Daoy (cell line): ENCODE measurements around the gene BOLA2B. TPM values are rescaled to one million over a fixed set of nuclear protein-coding genes. Genes with fewer than 3 reads are reported as not detected.
"Not testable (repeated sequence)": the region's sequence is repeated elsewhere in the genome, so short reads cannot be mapped to it uniquely, and the experiment has no call there.

Experiments
- DNase-seq: peaks from one replicate; pipeline ENCODE4 v3.0.0-alpha.2; 2015; ENCODE audit warnings: low read depth
- total RNA-seq: library from RNA; depleted of rRNA; stranded (reverse); fragments of >200 nt; shearing (Covaris generic); gene quantifications from 2 replicates; pipeline ENCODE4 v1.2.3, GENCODE V29; 2014; rRNA removed

BOLA2B gene
- total RNA-seq = 1,051 and 1,320 TPM in 2 replicates

DNA sequence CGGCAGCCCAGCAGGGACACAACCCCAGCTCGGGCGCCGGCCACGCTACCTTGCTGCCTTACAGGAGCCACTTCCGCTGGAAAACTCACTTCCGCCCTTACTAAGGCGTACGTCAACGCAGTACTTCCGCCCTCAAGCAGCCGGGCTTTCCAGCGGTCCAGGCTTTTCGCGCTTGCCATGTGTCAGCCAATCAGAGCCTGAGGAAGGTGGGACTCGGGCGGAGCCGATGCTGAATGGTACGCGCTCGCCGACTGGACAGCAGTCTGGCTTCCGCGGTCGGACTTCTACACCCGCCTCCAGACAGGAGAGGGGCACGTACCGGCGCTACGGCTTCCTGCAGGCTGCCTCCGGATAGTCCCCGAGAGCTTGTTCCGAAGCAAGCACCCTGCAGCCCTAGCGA lies at the start of gene BOLA2B, which contains the start of gene SLX1A:
TSS of gene BOLA2B (minus strand) at position 52 of the 400 bp plus-strand sequence. CDS start 71 bp downstream, outside the sequence.
TSS of gene SLX1A (plus strand) at position 261 of the 400 bp plus-strand sequence. CDS start 210 bp downstream, outside the sequence.
- not testable (repeated sequence) for DNase-seq

DNA sequence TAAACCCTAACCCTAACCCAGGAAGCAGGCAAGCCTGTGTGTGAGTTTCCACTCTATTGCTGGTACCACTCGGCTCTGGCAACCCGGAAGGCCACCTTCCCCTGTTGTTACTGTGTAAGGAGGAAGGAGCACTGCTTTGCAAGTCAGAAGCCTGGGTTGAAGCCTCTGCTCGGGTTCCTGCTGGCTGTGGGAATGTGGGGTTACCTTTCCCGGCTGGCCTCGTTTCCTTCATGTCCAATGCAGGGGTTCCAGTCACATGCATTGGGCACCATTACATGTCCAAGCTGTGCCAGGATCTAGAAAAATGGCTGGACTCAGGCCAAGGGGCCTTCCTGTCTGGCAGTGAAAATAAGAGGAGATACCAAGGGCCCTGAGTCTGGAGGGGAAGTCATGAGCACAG lies 23.6 kb upstream of the BOLA2B start:
- DNase-seq = not testable (repeated sequence)

DNA sequence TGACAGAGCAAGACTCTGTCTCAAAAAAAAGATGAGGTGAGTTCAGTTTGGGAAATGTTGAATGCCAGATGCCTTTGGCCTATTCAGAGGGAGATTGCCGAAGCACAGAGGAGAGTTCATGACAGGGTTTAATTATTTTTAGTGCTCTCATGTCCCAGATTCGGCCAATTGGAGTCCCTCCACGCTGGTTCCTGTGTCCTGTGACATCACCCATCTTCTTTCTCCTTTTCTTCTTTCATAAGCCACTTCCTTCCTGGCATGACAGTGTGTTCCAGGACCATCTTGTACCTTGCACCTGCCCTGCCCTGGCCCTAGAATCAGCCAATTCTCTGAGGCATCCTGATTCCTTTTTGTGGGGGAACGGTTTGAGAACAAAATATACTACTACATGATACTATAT lies 17.9 kb upstream of the BOLA2B start:
- DNase-seq = not testable (repeated sequence)

DNA sequence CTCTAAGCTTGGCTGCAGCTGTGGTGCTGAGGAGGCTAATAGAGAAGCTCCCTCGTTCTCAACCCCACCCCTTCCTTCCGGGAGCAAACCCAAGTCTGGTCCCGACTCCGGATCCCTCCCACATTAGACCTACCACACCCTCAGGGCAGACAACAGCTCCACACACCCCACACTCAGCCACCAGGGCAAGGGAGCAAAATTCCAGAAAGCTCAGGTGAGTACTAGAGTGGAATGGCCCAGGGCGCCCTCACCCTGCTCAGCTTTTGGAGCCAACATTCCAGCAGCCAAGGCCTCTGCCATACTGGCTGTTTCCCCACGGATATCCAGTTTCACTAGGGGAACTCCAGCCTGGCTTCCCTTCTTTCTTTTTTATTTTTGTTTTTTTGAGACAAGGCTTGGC lies 15.6 kb upstream of the BOLA2B start:
- DNase-seq = not testable (repeated sequence)

DNA sequence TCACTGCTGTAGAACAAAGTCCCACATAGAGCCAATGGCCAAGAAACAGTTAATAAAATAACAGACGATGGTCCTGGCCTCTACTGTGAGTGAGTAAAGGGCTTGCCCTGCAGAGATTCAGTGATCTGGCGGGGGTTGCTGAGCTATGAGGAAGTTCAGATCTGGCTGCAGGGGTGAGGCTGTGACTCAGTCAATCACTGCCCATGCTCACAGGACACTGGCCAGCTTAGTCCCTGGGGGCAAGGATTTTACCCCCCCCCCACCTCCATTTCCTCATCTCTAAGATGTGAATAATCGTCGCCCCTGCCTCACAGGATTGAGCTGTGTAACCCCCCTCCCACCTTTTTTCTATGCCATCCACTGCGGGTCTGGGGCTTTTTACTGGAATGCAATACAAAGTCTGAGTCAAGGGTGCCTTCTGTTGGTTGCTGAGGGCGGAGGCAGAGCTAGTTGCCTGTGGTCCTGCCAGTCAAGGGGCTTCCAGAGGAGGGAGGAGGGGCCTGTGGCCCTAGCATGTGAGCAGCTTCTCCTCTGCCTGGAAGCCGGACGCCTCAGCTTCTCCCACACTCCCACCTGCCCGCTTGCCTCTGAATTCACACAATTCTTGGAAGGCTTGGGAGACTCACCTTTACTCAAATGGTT lies 13.7 kb upstream of the BOLA2B start:
- DNase-seq = not testable (repeated sequence)

DNA sequence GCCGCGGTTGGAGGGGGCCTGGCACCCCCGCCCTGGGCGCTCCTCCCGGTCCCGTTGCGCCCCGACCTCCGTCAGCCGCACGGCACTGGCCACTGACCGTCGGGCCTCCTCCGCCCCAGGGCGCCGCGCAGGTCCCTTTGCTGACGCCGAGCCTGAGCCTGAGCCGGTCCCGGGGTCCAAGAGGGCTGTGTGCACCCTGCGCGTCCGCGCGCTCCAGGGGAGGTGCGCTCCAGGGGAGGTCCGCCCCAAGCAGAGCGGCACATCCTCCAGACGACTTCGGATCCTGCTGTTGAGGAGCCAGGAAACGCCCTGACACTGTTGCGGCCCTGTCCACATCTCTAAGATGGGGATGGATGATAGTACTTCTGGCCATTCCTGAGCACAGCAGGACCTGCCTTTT lies 12.8 kb upstream of the BOLA2B start:
- not testable (repeated sequence) for DNase-seq

DNA sequence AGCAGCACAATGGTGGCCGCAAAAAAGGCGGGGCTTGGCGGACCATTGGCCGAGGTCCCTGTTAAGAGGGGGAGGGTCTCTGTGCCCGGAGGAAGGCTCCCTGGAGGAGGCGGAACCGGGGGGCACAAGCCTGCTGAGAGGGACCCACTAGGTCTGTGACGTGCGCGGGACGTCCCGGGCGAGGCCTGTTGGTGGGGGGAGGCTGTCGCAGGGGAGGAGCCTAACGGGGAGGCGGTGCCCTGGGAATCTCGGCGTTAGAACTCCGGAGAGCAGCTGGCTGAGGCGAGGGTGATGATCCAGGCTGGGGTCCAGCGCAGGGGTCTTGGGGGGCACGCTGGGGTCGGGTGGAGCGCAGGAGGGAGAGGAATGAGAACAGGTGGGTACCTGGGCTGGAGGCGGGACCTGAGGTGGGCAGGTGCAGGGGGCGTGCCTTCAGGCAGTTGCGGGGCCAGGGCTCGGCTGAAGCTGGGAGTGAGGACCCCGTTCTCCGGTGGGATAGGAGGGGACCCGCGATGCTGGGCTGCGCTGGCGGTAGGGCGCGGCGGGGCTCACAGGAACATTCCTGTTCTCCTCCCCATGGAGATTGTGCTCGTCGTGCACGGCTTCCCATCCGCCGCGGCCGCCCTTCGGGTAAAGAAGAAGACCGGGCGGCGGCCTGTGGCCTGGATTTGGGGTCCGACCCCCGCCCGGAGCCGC lies 12.2 kb upstream of the BOLA2B start:
- not testable (repeated sequence) for DNase-seq

DNA sequence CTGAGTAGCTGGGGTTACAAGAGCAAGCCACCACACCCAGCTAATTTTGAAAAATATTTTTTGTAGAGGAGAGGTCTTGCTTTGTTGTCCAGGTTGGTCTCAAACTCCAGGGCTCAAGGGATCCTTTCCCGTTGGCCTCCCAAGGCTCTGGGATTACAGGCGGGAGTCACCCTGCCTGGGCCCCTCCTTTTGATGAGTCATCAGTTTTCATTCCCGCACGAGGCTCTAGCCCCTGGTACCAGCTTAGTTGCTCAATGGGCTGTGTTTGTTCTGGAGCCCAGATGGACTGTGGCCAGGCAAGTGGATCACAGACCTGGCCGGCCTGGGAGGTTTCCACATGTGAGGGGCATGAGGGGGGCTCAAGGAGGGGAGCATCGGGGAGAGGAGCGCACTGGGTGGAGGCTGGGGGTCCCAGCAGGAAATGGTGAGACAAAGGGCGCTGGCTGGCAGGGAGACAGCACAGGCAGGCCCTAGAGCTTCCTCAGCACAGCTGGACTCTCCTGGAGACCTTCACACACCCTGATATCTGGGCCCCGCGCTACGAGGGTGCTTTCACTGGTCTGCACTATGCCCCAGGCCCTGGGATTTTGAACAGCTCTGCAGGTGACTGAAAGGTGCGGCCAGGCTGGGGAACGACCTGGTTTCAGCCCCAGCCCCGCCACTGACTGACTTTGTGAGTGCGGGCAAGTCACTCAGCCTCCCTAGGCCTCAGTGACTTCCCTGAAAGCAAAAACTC lies 6.3 kb upstream of the BOLA2B start:
- DNase-seq = not testable (repeated sequence)

DNA sequence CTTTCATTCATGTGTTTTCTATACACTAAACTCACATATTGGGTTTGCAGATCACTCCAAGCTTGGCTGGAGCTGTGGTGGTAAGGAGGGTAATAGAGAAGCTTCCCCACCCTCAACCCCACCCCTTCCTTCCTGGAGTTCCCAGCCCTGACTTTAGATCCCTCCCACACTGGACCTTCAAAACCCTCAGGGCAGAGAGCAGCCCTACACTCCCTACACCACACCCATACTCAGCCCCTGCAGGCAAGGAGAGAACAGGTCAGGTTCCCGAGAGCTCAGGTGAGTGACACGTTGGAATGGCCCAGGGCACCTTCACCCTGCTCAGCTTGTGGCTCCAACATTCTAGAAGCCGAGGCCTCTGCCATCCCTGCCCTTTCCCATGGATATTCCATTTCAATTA lies 5.6 kb upstream of the BOLA2B start, which contains the start of gene SULT1A3:
TSS of gene SULT1A3 (plus strand) at position 207 of the 400 bp plus-strand sequence. CDS start 1,474 bp downstream, outside the sequence.
- not testable (repeated sequence) for DNase-seq

DNA sequence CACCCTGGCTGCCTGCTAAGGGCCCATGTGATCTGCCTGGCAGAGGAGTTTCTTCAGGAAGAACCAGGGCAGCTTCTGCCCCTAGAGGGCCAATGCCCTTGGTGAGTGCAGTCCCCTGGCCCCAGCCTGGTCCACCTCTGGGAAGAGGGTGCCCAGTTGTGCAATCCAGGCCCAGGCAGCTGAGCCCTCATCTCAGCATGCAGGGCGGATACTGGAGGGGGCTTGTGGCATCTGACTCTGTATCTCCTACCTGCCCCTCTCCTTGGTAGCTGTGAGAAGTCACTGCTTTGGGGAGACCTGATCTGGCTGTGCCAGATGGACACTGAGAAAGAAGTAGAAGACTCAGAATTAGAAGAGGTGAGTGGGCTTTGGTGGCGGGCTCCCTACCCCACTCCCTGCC lies 3.5 kb upstream of the BOLA2B start:
- DNase-seq = not testable (repeated sequence)

DNA sequence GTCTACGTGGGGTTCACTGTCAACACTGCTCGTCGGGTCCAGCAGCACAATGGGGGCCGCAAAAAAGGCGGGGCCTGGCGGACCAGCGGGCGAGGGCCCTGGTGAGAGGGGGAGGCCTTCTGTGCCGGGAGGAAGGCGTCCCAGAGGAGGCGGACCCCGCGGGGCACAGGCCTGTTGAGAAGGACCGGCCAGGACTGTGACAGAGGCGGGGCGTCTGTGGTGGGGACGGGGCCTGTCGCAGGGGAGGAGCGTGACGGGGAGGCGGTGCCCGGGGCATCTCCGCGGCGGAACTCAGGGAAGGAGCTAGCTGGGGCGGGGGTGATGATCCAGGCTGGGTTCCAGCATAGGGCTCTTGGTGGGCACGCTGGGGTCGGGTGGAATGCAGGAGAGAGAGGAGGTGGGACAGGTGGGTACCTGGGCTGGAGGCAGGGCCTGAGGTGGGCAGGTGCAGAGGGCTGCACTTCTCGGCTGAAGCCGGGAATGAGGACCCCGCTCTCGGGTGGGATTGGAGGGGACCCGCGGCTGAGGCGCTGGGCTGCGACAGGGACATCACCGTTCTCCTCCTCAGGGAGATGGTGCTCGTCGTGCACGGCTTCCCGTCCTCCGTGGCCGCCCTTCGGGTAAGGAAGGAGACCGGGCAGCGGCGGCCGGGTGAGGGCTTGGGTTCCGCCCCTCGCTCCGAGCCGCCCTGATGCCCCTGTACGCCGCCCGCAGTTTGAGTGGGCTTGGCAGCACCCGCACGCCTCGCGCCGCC lies 883 bp upstream of the BOLA2B start:
- not testable (repeated sequence) for DNase-seq

DNA sequence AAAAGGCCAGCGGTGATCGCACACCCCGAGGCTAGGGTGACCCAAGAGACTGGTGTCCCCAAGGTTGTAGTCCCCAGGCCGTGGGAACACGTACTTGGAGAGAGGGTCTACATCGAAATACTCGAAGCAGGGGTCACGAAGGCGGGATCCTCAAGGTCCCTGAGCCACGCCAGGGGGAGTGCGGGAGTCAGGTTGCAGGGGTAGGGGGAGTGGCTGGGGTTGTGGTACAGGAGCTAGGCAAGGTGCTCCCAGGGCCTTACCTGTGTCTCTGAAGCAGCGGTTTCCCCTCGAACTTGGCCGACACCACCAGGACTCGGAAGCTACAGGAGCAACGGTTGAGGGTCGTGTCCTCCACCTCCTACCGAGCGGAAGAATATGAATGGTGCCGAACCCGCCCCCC lies 368 bp downstream of the BOLA2B start:
- DNase-seq = not testable (repeated sequence)

DNA sequence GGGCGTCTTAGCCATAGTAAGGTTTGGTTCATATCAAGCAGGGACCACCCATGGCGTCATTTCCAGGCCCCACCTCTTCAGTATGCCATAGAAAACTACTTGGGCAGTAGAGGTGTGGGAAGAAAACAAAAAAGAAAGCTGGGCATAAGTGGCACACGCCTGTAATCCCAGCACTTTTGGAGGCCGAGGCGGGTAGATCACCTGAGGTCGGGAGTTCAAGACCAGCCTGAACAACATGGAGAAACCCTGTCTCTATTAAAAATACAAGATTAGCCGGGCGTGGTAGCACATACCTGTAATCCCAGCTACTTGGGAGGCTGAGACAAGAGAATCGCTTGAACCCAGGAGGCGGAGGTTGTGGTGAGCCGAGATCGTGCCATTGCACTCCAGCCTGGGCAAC lies 2.3 kb downstream of the BOLA2B start:
- DNase-seq = not testable (repeated sequence)

DNA sequence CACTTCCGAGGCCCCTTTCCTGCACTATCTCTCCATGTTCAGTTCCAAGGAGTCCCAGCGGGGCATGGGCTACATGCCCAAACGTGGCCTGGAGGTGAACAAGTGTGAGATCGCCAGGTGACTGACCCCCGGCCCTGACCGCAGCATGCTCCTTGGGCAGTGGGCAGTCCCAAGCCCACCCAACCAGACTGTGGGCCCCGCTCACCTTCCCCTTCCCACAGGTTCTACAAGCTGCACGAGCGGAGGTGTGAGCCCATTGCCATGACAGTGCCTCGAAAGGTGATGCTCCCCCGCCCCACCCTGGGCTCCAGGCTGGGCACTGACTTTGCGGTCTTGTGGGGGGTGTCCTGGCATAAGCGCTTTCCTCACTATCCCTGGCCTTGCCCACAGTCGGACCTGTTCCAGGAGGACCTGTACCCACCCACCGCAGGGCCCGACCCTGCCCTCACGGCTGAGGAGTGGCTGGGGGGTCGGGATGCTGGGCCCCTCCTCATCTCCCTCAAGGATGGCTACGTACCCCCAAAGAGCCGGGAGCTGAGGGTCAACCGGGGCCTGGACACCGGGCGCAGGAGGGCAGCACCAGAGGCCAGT lies 5.4 kb downstream of the BOLA2B start:
- no peak for DNase-seq

DNA sequence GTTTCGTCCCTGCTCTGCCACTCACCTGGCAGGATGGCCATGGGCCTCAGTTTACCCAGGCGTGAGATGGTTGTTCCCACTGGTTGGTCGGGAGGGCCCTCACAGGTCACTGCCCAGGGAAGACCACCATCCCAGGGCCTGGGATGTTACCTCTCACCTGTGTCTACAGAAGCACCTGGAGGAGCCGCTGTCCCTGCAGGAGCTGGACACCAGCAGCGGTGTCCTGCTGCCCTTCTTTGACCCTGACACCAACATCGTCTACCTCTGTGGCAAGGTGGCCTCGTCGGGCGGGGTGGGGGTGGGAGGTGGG lies 6.0 kb downstream of the BOLA2B start:
- no peak for DNase-seq

DNA sequence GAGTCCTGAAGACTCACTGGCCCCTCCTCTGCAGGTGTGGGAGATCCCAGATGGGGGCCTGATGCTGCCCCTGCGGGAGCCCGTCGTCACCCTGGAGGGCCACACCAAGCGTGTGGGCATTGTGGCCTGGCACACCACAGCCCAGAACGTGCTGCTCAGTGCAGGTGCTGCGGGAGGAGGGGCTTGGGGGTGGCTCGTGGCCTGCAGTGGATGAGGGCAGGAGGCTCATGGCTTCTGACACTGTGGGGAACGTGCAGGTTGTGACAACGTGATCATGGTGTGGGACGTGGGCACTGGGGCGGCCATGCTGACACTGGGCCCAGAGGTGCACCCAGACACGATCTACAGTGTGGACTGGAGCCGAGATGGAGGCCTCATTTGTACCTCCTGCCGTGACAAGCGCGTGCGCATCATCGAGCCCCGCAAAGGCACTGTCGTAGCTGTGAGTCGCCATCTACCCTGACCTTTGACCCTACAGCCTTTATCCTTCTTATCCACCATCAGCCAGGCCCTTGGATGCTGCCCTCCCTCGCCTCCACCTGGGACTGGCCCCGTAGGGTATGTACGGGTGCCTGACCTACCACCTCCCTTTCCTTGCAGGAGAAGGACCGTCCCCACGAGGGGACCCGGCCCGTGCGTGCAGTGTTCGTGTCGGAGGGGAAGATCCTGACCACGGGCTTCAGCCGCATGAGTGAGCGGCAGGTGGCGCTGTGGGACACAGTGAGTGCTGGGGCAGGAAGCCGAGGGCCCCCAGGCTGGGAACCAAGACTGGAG lies 6.5 kb downstream of the BOLA2B start:
- peak; percentile 58 for DNase-seq

DNA sequence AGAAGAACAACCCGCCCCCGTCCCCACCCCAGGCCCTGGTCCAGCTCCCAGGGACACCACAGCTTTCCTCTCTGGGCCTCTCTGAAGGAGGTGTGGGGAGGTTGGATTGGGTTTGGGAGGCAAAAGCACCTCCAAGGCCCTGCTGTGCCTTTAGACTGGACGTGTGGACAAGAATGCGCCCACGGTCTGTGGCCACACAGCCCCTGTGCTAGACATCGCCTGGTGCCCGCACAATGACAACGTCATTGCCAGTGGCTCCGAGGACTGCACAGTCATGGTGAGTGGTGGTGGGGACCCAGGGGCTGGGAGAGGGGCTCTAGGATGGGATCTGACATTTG lies 7.1 kb downstream of the BOLA2B start:
- no peak for DNase-seq

DNA sequence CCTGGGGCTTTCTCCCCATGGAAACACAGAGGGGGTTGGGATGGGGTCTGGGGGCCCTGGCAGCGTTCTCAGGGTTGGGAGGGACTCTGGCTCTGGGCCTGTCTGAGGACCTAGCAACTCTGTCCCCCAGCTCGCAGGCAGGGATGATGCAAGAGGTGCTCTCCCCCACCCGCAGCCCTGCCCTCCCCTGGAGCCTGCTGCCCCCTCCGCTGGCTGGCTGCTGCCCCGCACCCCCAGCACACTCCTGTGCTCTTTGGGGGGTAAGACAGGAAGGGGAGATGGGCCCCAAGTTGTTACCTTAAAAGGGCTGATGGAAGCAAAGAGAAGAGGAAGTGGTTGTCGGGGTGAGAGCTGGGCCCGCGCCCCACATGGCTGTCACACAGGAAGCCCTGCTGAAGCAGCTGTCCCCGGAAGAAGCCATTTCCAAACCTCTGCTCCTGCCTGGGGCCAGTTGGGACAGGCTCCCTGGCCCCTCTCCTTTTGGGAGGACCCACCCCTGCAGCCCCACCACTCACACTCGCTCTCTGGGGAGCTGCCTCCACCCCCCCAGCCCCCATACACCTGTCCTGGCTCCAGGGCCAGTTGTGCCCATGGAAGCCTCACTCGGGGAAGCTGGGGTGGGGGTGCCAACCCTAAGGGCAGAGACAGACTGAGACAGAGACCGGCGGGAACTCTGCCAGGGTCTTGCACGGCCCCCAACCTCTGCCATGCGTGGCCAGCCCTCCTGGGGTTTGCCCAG lies 7.6 kb downstream of the BOLA2B start:
- peak; percentile 8 for DNase-seq

DNA sequence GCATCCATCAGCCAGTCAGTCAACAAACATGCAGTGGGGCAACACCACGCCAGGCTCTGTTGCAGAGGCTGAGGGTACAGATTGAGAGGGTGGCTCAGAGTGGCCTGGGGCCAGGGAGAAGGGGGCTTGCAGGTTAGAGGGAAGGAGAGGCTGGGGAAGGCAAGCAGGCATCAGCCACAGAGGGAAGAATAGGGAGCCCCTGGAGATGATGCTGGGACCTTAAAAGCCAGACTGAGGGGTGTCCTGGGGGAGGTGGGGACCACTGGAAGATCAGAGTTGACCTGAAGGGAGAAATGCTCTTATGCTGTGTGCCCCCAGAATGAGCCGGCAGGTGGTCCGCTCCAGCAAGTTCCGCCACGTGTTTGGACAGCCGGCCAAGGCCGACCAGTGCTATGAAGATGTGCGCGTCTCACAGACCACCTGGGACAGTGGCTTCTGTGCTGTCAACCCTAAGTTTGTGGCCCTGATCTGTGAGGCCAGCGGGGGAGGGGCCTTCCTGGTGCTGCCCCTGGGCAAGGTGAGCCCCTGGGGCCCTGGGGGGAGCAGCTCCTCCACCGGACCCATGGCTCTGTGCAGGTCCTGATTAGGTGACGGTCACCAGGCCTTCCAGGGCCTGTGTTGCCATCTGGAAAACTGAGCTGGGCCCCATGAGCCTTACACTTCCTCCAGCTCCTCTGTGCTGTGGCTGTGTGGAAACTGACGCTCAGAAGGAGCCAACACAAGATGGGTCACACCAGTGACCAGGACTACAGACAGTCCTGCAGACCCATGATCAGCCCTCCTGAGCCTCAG lies 8.4 kb downstream of the BOLA2B start:
- DNase-seq = no peak
